Cortex of kidney (tissue), 1 donor: ENCODE measurements around the gene MIER1.
"Not testable (repeated sequence)": the region's sequence is repeated elsewhere in the genome, so short reads cannot be mapped to it uniquely, and the experiment has no call there.

Experiments used
- DNase-seq: peaks from one replicate; lab custom pipeline; 2025; lab: John Stamatoyannopoulos, UW

MIER1 gene

DNA sequence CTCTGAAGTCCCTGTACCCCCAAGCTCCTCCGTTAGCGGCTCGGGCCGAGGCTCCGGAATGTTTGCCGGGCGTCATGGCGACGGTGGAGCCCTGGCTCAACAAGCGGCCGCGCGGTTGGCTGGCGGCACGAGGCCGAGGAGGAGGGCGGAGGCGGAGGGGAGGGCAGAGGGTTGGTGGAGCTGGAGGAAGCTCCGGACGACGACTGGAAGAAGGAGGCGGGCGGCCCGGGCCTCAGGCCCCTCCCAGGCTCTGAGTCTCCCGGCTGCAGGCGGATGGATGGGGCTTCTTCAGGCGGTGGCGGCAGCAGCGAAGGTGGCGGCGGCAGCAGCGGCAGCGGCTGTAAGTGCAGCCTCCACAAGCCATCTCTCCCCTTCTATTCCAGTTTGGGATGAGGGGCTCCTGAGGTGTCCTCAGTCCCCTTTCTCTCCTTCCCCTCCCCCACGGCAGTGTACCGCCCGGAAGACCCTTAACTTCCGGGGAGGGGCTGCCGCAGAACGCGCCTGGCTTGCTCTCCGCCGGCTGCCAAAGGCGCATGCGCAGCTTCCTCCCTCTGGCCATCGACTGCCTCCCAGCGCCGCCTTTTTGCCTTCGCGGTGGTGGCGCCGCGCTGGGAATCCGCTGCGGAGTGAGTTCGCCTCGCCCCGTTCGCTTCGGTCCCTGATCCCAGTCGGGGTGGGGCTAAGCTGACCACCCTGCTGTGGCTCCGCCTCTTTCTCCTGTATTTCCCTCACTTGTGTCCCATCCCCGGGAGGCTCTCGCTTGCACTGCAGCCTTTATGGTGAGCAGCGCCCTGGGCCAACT lies at the start of gene MIER1, which contains the start of gene DNAI4:
TSS of gene MIER1 (plus strand) at position 235 of the 802 bp plus-strand sequence. CDS start at position 274, 39 bp downstream.
TSS of gene DNAI4 (minus strand) at position 101 of the 802 bp plus-strand sequence. CDS start at position 76, 25 bp downstream.
- peak; percentile 73 for DNase-seq

DNA sequence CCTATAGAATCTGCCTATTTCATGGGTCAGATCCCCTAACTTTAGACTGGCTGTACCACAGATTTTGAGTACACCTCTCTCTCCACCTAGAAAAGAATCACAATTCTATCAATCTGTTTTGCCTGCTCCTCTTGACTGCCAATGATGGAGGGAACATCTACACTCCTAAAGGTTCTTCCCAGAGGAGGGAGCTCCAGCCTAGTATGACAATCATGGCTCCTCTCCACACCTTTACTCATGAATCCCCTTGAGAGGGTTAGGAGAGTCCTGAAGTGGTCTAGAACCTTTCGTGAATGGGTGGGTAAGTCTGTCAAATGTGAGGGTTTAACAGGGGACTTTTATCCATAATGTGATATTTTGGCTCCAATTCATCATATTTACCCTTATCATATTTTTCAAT lies 48.1 kb upstream of the MIER1 start:
- no peak for DNase-seq

DNA sequence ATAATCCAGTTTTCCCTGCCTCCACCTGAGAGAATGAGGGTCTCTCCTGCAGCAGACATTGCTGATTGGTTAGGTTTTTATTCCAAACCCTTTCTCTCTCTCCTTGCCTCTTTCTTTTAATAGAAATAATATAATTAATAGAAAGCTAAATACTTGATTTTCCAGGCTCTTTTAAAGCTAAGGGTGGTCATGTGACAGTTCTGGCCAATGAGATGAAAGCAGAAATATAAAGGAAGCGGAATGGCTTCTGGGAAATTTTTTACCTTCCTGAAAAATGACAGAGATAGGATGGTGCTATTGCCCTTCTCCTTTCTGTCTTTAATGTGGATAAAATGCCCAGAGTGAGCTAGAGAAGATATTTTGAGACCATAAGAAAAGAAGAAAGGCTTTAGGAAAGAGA lies 35.8 kb upstream of the MIER1 start:
- no peak for DNase-seq

DNA sequence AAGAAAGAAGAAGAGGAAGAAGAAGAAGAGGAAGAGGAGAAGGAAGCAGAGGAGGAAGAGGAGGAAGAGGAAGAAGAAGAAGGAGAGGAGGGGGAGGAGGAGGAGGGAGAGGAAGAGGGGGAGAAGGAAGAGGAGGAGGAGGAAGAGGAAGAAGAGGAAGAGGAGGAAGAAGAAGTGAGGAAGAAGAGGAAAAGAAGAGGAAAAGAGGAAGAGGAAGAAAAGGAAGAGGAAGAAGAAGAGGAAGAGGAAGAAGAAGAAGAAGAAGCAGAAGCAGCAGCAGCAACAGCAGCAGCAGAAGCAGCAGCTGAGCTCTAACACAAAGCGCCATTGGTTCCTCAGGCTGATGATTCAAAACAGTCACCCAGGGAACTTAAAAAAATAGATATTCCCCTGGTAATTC lies 34.2 kb upstream of the MIER1 start:
- no peak for DNase-seq

DNA sequence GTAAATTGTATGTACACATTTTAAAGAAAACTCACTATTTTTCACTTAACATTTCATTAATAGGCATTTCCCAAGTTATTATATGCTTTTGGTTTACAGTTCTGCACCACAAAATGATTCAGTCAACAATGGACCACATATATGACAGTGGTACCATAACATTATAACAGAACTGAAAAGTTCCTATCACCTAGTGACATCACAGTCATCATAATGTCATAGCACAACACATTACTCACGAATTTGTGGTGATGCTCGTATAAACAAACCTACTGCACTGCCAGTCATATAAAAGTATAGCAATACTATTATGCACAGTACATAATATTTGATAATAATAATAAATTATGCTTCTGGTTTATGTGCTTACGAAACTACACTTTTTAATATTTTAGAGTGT lies 31.1 kb upstream of the MIER1 start:
- DNase-seq: no peak

DNA sequence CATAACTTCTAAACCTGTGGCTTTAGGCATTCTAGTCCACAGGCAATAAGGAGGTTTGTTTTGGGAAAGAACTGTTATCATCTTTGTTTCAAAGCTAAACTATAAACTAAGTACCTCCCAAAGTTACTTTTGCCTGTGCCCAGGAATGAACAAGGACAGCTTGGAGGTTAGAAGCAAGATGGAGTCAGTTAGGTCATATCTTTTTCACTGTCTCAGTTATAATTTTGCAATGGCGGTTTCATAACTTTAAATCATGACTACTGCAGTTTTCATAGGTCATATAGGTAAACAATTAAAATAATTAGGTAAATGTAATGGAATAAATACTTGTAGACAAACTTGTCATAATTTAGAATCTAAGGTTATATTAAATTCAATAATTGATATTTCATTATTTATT lies 9.6 kb upstream of the MIER1 start:
- DNase-seq: not testable (repeated sequence)

DNA sequence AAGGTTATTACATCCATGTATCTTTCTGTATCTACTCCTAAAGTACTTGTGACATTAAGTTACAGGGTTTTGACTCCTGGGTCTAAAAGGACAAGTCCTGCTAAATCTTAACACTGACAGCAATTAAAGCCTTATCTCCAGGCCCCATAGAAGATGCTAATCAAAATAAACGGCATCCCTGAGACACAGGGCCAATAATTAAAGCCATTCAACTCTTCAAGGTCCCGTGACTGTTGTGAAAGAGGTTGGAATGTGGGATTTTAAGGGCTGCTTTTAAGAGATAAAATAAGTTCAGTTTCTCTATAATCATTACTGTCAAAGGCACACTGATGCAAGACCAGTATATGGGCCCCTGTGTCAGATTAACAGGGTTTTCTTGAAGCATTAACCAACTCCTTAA lies 8.5 kb upstream of the MIER1 start:
- no peak for DNase-seq

DNA sequence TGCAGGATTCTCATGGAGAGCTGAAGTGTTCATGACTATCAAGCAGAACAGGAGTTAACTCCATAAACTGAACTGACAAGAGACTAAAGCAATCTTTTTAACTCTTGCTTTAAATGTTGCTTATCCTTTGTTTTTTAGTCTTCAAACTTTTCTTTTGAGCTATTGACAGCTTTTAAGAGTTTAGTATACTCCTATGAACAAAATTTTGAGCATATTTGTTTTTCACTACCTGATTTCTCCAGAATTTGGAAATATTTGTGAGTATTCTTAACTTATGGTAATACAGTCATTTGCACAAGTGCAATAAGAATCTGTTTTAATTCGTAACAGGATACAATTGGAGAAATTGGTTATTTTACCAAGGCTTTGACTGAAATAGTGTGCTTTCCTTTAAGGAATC lies 7.3 kb upstream of the MIER1 start:
- no peak for DNase-seq

DNA sequence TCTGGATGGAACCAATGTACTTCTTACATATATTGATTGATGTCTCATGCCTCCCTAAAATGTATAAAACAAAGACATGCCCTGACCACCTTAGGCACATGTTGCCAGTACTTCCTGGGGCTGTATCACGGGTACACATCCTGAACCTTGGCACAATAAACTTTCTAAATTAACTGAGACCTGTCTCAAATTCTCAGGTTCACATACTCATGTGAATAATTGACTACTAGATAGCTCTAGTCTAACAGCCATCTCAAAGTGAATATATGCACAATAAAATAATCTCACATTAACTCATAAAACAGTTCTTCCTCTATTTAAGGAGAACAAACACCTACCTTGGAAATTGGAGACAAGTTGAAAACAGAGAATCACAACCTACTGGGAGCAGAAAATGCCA lies 5.7 kb upstream of the MIER1 start:
- no peak for DNase-seq

DNA sequence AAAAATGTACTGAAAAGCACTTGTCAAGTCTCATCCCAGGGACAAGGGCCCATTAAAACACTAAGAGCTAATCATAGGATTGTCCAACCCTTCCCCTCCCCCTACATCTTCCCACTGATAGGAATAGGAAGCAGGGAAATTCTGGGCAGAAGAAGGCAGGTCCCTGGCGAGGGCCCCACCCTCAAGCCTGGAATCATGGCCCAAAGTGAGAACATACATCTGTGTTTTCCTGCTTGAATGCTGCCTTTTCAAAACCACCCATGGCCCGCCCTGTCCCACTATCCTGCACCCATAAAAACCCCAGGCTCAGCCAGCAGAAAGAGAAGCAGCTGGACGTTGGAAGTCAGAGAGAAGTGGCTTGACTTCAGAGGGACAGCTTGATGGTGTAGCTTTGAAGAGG lies 5.0 kb upstream of the MIER1 start:
- no peak for DNase-seq

DNA sequence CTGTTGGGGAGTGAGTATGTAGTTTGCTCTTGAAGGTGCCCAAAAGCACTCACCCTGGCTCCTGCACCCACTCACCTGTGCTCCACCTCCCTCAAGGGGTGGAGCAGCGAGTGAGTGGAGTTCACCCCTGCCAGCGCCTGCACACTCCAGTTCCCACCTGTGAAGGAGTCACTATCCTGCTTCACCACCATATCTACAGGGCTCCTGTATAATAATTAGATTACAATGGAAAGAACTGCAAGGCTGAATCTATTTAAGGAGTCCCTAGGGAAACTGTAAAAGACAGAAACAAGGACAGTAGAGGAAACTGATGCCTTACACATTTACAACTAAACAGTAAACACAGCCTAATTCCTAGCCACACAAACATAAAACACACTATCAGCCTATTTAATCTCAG lies 4.2 kb upstream of the MIER1 start:
- no peak for DNase-seq

DNA sequence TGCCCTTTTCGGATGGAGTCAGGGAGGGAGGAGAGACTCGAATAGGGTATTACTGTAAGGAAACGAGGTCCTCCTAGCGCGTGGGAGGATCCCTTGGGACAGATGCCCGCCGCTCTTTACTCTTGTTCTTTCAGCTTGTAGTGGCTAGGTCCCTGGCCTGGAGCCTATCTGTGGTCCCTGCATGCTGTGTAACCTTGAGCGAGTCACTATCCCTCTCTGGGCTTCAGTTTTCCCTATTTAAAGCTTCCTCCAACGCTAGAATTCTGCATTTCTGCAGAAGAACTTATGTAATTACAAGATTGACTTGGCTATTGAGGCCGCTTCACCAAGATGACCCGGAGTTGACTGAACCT lies 744 bp downstream of the MIER1 start:
- DNase-seq: no peak

DNA sequence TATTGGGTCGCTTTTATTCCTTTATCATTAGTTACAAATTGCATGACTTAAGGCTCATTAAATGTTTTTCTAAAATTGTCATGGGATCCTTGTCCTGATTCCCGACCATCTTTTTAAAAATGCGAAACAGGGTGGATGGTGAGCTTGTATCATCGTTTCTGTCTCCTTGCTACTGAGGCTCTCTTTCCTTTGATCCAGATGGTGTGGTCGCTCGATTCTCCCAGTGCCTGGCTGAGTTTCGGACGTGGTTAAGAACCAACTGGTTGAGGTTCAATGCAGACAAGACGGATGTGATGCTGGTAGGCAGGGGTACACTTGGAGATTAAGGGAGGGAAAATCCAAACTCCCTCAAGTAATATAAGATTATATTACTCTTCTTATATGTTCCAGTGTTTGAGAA lies 1.2 kb downstream of the MIER1 start:
- no peak for DNase-seq

DNA sequence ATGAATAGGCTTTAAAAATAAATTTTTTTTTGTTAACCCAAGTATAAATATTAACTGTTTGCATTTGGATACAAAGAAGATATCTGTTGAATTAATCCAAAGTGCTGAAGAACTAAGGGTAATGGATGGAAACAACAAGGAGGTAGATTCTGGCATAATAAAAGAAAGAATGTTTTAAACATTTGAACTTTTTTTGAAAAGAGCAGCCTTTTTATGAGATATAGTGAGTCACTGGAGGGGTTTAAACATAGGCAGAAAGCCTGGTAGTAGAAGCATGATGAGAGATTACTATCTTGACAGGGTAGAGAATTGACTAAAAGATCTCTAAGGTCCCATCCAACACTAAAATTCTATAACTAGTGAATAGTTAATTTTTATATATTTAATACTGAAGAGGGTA lies 2.7 kb downstream of the MIER1 start:
- DNase-seq: no peak

DNA sequence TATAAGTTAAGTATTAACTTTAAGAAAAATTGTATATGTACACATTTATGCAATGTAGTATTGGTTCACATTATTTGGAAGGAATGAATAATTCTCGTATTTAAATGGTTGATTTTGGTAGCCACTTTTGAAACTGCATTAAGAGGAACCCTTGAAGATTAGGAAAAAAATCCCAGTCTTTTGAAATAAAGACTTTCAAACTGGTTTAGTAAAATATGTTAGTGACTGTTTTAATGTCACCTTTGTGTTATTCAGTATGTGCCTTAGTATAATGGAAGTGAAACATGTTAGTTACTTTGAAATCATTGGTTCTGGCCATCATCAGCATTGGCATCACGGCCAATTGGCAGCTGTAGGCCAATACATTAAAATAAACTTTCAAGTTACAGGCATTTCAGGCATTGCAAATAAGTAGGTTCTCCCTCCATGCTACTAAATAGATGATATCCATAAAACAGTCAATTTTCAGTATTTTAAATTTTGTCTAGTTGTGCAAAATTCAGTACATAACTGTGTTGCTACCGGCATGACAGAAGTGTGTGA lies 4.4 kb downstream of the MIER1 start:
- no peak for DNase-seq

DNA sequence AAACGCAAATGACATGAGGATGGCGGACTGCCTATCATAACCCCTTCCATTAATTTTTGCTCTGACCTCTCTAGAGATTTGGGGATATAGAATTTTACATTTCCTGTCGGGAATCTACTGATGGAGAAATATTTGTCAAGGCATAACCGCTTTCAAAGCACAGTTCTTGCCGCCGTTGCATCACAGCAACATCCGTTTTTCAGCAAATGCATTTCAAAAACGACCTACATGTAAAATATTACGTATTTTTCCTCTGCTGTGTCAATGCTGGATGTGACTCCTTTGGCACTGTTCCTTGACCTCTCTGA lies 4.9 kb downstream of the MIER1 start:
- DNase-seq: no peak

DNA sequence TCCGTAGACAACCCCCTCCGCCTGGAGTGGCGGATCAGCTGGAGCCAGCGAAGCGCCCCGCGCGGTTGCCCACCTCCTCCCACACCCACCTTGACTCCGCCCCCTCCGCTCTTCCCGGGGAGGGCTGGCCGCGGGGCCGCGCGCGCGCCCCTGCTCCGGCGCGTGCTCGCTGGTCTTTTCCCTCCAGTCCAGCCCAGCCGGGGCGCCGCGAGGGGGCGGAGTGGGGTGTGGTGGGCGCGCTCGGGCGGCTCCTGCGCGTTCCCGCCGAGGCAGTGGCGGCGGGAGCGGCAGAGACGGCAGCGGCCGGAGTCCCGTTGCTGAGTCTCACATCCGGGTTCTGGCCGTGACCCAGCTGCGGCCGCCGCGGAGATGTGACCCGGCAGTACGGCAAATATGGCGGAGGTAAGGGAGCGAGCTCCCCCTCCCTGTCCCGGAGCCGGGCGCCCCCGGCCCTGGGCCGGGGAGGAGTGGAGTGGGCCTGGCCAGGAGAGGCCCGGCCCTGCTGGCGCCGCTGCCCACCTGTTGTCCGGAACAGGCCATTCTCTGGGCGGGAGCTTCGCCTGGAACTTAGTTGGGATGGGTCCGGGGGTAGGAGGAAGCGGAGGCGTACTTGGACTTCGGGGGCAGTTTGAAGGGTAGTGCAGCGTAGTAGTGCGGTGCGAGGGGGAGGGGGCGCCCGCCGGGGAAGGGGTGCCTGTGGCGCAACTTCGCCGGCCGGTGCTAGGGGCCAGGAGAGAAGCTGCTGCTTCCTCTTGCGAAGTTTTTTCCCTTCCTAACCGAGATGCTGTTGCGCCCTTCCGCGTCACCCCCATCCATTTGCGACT lies 5.4 kb downstream of the MIER1 start:
- DNase-seq: peak; percentile 45

DNA sequence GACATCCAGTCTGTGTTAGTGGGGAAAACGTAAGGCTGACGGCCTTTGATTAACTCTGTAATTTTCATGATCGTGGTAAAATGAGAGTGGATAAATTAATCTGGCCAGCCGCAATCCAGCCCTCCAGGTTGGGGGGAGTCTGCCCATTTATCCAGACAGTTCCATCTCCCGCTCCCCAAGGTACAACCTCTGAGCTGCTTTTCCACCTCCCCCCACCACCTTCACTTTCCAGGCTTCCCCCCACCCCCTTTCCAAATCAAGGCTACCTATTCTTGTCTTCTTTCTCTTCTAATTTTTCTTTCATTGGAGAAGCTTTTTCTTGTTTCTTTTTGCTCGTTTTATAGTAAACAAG lies 6.0 kb downstream of the MIER1 start:
- DNase-seq: no peak

DNA sequence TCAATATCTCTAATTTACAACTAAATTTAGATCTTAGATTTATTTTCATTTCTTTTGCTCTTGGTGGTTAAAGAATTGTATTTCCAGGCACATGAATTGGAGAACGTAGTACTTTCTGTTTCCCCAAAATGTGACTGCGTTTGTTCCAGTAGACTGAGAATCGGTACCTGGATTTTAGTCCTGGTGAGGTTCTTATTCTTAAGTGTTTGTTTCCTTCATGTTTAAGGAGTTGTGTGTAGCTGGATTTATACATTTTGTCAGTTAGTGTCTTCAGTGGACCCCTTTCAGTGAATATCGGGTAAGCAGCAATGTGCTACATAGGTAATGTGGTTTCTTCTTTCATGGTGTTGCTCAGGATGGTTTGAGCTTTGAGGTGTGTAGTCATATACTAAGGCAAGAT lies 6.8 kb downstream of the MIER1 start:
- DNase-seq: no peak

DNA sequence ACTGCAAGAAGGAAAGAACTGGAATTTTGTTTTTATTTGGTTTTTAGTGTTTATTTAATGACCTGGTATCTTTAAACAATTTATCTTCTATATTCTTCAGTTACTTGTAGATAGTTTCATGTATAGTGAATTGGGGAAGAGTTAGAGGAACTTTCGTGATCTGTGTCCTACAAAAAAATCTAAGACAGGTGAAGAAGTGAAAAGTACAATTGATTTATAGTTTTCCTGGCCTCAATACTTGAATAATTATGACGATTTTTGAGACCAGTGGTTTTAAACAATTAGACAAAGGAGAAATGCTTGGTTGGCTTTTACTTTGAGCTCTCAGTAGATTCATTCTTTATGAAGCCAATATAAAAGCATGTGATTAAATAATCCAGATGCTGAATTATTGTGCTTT lies 7.5 kb downstream of the MIER1 start:
- DNase-seq: no peak

DNA sequence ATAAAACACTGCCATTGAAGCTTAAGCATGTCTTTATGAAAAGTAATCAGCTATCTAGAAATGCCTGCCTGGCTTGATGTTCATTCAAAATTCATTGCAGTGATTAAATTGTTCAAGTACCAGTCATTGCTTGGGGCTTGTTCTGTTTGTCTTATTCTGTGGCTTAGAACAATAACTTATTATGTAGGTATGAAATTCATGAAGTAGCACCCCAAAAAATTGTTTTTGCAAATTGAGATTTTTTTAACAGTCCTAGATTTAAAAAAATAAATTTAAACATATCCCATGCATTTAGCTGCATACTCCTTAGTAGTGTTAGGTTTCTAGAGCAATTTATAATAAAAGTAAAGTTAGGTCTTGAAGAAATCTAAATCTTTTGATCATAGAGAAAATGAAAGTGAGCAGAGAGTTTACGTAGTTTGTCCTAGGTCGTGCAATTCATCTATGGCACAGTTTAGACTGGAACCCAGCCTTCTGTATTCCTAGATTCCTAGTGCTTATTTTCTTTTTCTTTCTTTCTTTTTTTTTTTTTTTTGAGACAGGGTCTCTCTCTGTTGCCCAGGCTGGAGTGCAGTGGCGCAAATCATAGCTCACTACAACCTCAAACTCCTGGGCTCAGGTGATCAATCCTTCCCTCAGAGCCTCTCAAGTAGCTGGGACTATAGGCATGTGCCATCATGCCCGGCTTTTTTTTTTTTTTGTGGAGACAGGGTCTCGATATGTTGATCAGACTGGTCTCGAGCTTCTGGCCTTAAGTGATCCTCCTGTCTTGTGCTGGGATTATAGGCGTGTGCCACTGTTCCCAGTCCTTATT lies 9.3 kb downstream of the MIER1 start:
- DNase-seq: no peak

DNA sequence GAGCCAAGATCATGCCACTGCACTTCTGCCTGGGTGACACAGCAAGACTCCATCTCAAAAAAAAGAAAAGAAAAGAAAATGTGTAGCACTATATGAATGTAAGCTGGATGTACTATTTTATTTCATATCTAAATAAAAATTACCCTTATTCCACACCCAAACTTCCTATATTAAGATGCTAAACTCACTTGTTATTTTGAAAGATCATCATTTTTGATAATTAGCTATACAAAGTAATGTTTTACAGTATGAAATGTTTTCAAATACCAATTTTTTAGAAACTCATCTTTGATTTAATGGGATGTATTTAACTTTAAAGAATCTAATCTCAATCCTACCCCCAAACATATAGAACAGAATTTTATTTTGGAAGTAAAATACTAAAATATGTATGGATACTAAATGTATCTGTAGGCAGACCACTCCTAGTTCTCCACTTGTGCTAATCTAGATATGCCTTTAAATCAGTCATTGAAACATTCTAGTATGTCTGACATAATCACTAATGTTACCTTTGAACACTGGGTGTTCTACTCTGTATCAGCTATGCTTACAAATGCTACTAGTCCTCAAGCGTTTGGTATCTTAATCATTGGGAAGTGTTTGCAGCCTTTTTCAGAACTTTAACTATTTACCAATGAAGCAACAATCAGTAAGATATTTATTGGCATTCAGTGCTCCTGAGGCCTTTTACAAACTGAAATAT lies 12.9 kb downstream of the MIER1 start:
- no peak for DNase-seq
